Stimulated activated CD4-positive, alpha-beta T cell treated with anti-CD3 and anti-CD28 coated beads, Interleukin-15, amount 100 ng/mL, for 24 hours (primary cell): ENCODE results near the gene USP49.

Experiments used
- DNase-seq: peaks from one replicate; pipeline ENCODE4 v3.0.0-alpha.2; 2020

USP49 gene

DNA sequence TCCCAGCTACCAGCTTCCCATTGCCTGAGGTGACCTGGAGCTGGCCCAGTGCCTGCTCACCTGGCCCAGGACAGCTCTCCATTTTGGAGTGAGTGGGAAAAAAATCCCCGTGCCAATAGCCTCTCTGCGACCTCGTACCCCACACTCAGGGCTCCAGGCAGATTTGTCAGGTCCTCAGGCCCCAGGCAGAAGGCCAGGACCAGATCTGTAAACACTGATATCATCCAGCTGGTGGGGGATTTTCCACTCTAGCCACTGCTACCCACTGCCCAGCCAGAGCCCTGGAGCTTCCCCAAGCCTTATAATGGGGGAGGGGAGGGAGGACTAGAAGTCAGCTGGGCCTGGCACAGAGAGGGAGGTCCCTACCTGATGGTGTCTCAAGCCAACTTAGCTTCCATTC is 146.6 kb downstream of the USP49 start:
- DNase-seq: no peak

DNA sequence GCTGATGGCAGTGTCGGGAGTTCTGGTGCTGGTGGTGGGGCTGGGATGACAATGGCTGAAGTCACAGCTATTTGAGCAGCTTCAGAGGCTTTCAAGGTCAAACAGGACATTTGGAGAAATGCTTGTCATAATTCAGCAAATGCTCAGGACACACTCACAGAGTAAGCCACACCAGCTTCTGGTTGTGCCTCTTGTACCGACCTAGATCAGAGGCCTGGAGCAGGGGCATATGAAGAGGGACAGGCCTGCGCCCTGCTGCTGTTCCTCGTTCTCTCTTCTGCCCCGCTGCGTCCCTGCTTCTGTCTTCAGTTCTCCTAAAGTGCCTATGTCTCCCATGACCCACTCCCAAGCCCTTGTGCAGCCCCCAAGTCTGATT is 147.1 kb downstream of the USP49 start:
- DNase-seq: no peak

DNA sequence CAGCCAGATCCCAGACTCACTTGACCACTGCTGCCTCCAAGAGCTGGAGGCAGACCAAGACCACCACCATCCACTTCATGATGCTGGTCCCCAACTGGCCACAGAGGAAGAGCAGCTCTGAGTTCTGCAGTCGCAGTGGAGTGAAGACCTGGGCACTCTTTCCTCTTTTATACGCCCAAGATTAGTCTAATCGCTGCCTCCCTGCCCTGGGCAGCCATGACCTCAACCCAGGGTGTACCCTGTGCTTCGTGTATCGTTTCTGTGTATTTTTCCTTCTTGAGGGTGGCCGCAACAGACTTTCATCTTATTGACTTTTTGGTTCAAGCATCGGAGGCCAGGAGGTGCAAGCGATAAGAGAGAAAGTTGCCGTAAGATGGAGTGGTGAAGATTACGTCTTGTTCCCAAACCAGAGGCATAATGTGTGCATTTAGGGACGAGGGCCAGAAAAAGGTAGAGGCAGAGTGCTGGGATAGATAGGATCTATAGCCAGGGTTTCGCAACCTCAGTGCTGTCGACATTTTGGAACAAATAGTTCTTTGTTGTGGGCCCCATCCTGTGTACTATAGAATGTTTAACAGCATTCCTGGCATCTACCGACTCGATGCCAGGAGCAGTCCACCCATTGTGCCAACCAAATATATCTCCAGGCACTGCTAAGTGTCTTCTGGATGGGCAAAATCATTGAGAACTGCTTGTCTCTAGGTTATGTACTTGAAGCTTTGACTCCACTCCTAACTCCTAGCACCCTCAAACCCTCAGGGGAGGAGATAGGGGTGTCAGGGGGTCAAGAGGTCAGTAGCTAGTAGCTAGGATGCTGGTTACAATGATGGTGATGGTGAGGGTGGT is 147.7 kb downstream of the USP49 start, which contains the start of gene PGC:
PGC (minus strand) TSS at position 142 of the 846 bp plus-strand sequence; CDS start at position 79, 63 bp downstream.
- no peak for DNase-seq

DNA sequence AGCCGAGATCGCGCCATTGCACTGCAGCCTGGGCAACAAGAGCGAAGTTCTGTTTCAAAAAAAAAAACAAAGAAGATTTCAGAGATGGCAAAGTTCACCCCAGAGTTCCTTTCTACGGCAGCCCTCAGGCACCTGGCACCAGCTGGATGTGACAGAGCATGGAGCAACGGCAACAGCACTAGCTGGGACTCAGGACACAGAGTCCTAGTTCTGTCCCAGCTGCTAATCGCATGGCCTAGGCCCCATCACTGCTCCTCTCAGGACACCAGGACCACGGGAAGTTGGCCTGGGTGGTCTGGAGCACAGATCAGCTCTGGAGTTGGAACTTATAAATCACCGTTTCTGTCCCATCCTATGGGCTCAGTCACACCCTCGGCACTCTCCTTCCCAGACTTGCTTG is 149.1 kb downstream of the USP49 start:
- no peak for DNase-seq

GRCh38 chr6:41744236-41744787 is 150.9 kb downstream of the USP49 start:
- DNase-seq: no peak

GRCh38 chr6:41743406-41744235 is 151.6 kb downstream of the USP49 start:
- no peak for DNase-seq

DNA sequence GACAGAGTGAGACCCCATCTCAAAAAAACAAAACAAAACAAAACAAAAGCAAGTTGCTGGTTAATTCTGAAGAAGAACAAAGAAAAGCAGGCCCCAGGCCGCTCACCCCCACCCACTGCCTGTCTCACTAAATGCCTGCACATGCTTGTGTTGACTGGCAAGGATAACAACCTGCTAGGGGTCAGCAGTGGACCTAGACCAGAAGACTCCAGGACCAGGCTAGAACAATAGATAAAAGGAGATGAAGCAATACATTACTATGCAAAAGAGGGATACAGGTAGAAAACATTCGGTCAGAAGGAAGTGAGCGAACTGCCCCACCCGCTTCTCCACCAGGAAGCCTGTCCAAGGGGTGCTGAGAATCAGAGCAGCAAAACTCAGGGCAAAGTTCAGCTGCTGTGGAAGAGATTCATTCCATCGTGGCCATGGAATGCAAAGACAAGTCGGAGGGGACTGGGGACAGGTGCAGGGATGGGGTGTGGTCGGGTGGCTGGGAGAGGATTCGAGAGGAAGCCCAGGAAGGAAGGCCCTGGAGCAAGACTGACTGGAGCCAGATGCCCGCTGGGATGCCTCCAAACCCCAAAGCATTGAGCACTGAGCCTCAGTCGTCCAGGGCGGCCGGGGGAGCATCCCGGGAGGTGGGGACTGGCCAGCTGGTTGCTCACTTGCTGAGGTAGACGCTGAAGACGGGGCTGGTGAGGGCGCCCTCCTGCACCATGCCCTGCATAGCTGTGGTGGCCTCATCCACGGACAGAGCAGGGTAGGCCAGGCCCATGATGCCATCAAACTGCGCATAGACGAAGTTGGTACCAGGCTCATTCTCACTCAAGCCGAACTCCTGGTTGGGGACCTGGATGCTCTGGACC is 153.3 kb downstream of the USP49 start:
- no peak for DNase-seq

DNA sequence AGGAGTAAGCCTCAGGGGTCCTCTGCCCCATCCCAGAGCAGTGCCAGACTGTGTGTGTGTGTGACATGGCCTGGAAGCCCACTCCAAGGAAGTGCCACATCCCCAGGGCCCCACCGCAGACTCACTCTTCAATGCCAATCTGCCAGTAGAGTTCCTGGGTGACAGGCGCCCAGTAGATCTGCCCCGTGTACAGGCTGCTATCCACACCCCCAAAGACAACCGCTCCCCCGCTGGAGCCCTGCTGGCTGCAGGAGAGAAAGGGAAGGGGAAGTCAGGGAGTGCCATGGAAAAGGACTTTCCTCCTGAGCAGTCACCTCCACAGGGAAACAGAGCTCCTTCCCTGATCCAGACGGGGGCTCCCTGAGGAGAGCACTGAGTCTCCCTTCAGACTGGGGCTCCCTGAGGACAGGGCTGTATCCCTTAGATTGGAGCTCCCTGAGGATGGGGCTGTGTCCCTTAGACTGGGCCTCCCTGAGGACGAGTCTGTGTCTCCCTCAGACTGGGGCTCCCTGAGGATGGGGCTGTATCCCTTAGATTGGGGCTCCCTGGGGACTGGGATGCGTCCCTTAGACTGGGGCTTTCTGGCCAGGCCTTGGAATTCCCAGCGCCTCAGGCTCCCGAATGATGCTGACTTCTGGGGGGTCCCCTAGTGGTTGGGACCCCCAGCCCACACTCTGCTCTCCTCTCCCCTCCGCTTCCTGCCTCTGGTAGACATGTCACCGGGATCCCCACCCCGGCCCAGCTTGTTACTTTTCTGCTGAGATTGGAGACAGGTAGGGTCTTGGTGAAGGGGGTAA is 154.6 kb downstream of the USP49 start:
- DNase-seq: no peak
